ENCODE results near the gene POLDIP3.

The POLDIP3 gene

DNA sequence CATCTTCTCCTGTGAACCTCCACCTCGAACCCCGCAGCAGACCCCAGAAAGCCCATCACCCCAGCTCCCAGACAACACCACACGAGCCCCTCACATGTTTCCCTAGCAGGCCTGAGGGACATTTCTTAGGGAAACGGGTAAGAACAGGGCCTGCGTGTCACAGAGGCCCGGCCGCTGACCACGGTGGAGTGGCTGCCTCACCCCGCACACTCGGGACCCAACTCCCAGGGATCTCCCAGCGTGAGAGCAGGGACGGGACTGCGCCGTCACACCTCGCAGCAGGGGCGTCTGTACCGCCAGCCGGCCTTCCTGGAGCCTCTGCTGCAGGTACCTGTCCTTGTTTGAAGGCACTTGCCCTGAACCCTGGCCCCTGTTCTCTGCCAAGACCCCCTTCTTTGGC is 15.5 kb upstream of the POLDIP3 start:
- H3K4me3 ChIP-seq (ENCODE audit: low read depth, low read length), result no peak overlapping the region
- DNase-seq (ENCODE audit: low read depth), result no peak
- TF ChIP-seq, protein P1, sequence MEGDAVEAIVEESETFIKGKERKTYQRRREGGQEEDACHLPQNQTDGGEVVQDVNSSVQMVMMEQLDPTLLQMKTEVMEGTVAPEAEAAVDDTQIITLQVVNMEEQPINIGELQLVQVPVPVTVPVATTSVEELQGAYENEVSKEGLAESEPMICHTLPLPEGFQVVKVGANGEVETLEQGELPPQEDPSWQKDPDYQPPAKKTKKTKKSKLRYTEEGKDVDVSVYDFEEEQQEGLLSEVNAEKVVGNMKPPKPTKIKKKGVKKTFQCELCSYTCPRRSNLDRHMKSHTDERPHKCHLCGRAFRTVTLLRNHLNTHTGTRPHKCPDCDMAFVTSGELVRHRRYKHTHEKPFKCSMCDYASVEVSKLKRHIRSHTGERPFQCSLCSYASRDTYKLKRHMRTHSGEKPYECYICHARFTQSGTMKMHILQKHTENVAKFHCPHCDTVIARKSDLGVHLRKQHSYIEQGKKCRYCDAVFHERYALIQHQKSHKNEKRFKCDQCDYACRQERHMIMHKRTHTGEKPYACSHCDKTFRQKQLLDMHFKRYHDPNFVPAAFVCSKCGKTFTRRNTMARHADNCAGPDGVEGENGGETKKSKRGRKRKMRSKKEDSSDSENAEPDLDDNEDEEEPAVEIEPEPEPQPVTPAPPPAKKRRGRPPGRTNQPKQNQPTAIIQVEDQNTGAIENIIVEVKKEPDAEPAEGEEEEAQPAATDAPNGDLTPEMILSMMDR (IDR thresholded peaks at IDR 0.05; ENCODE audit: low read depth, low read length, missing control alignments), result no peak

DNA sequence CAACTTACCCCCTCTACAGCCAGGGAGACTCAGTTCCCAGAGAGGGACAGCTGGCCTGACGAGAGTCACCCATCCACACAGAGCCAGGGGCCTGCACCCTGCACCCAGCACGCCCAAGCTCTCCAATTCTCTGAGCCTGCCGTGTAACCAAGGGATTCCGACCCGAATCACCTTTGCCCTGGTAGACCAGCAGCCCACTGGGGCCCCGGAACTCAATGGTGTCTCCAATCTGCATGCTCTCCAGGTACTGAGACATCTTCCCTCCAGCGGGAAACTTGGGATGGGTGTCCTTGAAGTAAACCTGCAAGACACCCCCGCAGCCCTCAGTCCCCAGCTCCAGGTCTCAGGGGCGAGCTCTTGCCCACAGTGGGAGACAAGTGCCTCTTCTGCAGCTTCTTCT is 13.3 kb upstream of the POLDIP3 start:
- TF ChIP-seq, protein P1 (IDR thresholded peaks at IDR 0.05; ENCODE audit: low read depth, low read length, missing control alignments), result no peak
- no peak for DNase-seq (ENCODE audit: low read depth)
- H3K4me3 ChIP-seq (ENCODE audit: low read depth, low read length), result no peak overlapping the region

DNA sequence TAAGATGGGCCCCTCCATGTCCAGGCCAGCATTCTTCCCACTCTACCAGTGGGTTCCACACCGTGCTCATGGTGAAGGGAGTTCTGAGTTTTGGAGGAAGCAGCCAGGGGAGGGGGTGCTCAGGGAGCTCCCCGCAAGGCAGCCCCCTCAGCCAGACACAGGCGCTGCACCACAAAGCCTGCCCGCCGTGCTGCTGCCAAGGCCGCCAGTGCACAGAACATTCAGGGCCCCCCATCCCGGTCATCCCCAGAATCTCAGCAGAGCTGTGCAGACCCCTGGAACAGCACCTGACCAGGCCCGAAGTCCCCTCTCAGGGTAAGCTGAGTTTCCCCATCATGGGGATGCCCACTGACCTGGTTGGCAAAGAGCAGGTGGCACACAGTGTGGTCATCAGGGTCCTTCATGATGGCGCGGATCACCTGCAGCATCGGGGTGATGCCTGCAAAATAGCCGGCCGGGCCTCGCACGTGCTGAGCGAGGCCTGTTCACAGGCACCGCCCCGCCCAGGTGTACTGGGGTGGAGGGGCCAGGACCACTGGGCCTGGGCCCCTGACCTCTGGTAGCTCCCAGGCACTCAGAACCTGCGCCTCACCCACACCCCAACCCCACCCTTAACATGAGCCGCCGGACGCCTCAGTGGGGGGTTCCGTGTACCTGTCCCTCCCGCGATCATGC is 12.4 kb upstream of the POLDIP3 start:
- DNase-seq (ENCODE audit: low read depth), result no peak
- TF ChIP-seq, protein P1 (IDR thresholded peaks at IDR 0.05; ENCODE audit: low read depth, low read length, missing control alignments), result no peak
- H3K4me3 ChIP-seq (ENCODE audit: low read depth, low read length), result no peak overlapping the region

DNA sequence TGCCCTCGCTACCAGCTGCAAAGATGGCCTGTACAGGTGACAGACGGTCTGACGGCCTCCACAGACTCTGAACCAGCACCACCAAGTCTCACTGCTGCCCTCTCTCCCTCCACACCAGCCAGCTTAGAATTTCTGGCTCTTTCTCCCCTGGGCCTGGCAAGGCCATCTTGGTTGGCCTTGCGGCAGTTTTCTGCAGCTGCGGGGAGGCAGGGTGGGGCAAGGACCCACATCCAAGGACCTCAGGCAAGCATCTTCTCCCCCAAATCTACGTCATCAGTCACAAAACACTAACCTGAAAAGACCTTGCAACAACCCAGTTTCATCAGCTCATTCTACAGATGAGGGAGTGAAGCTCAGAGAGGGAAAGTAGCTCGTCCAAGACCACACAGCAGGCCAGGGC is 11.7 kb upstream of the POLDIP3 start:
- H3K4me3 ChIP-seq (ENCODE audit: low read depth, low read length), result no peak overlapping the region
- no peak for DNase-seq (ENCODE audit: low read depth)
- TF ChIP-seq, protein P1 (IDR thresholded peaks at IDR 0.05; ENCODE audit: low read depth, low read length, missing control alignments), result no peak

DNA sequence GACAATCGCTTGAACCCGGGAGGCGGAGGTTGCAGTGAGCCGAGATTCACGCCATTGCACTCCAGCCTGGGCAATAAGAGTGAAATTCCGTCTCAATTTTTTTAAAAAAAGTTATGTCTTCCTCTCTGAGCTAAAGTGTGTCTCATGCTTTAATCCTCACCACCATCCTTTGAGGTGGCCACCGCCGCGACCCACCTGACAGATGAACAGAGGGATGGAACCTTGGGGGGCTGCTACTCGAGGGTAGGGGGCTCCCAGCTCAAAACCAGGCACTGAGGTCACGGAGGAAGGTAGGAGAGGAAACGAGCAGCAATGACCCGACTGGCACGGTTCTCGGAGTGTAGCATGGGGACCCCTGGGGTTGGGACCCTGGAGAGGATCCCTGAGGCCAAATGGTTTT is 10.7 kb upstream of the POLDIP3 start:
- no peak overlapping the region for H3K4me3 ChIP-seq (ENCODE audit: low read depth, low read length)
- DNase-seq (ENCODE audit: low read depth), result no peak
- TF ChIP-seq, protein P1 (IDR thresholded peaks at IDR 0.05; ENCODE audit: low read depth, low read length, missing control alignments), result no peak

DNA sequence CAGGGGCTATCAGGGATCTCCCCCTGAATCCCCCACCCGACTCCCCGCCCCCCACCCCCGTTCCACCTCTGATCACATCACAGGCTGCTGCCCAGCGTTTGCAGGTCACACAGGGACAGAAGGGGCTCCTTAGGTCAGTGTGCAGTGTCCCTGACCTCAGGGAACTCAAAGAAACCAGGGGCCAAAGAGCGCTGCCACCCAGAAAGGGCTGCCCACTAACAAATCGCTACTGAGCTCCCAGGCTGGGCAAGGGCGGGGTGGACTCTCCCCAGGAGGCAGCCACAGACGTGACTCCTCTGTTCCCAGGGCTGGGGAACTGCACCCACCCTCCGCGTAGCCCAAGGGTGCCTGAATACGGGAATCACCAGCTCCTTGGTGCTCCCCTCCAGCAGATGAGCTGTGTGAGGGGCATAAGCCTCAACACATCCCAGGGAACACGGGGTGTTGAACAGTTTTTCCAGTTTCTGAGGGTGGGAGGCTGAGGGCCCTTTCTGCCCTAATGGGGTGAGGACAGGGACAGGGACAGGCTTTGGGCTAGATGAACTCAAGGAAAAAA is 9.9 kb upstream of the POLDIP3 start:
- DNase-seq (ENCODE audit: low read depth), result no peak
- TF ChIP-seq, protein P1 (IDR thresholded peaks at IDR 0.05; ENCODE audit: low read depth, low read length, missing control alignments), result no peak

More for the DNA sequence above, 9.9 kb upstream of the POLDIP3 start:
- H3K4me3 ChIP-seq (ENCODE audit: low read depth, low read length), result no peak overlapping the region
